CD4-positive, alpha-beta T cell treated with Interleukin-6 at 100 ng/mL for 8 hours (primary cell): Measurements from ENCODE around the gene TMEM237.

ENCODE experiments used
- DNase-seq: peaks from one replicate; pipeline ENCODE4 v3.0.0-alpha.2; 2020; ENCODE audit warnings: mixed read lengths, low spot score

Gene TMEM237

GRCh38 chr2:201642086-201642578, 1.2 kb downstream of the TMEM237 start:
- no peak for DNase-seq

GRCh38 chr2:201639205-201639604, 4.1 kb downstream of the TMEM237 start:
- DNase-seq = no peak

- DNase-seq = no peak
Observed at GRCh38 chr2:201638326-201638725, 5.0 kb downstream of the TMEM237 start.

- no peak for DNase-seq
Observed at GRCh38 chr2:201633661-201634249, 9.5 kb downstream of the TMEM237 start.

GRCh38 chr2:201631041-201631440, 12.3 kb downstream of the TMEM237 start:
- no peak for DNase-seq

GRCh38 chr2:201630577-201630976, 12.7 kb downstream of the TMEM237 start:
- no peak for DNase-seq

- DNase-seq = no peak
Observed at GRCh38 chr2:201628545-201628944, 14.8 kb downstream of the TMEM237 start.

- no peak for DNase-seq
Observed at GRCh38 chr2:201622306-201622970, 20.9 kb downstream of the TMEM237 start.

- no peak for DNase-seq
Observed at GRCh38 chr2:201621293-201621999, 21.9 kb downstream of the TMEM237 start.

- no peak for DNase-seq
Observed at GRCh38 chr2:201618744-201619662, 24.3 kb downstream of the TMEM237 start.

- DNase-seq = no peak
Observed at GRCh38 chr2:201608021-201608420, 35.3 kb downstream of the TMEM237 start.

GRCh38 chr2:201607568-201607967, 35.7 kb downstream of the TMEM237 start:
- no peak for DNase-seq

- DNase-seq = no peak
Observed at GRCh38 chr2:201600906-201601305, 42.4 kb downstream of the TMEM237 start.

- DNase-seq = no peak
Observed at GRCh38 chr2:201597397-201597796, 45.9 kb downstream of the TMEM237 start.

- no peak for DNase-seq
Observed at GRCh38 chr2:201580486-201580885, 62.8 kb downstream of the TMEM237 start.

- no peak for DNase-seq
Observed at GRCh38 chr2:201579536-201579935, 63.8 kb downstream of the TMEM237 start.

- DNase-seq = no peak
Observed at GRCh38 chr2:201575971-201576370, 67.3 kb downstream of the TMEM237 start.

GRCh38 chr2:201574766-201575165, 68.5 kb downstream of the TMEM237 start:
- no peak for DNase-seq

GRCh38 chr2:201572846-201573508, 70.3 kb downstream of the TMEM237 start:
- DNase-seq = no peak
